Keratinocyte (primary cell): Measurements from ENCODE around the gene SH3D19. TPM values are rescaled to one million over a fixed set of nuclear protein-coding genes. Genes with fewer than 3 reads are reported as not detected.

Experiments
- DNase-seq: peaks from one replicate; pipeline ENCODE4 v3.0.0-alpha.2; 2011; ENCODE audit warnings: low read depth, missing footprints, low spot score
- FAIRE-seq: peaks from 2 replicates; lab custom pipeline; 2011; peaks lifted over from hg19 to GRCh38; lab: Jason Lieb, UNC
- H2AFZ ChIP-seq: 2 replicates; pipeline ENCODE4 v1.6.0; 2012; ENCODE audit warnings: low read length, control low read depth, inconsistent platforms; ENCODE audit not compliant: control insufficient read depth
- H3K27ac ChIP-seq: 2 replicates; pipeline ENCODE4 v1.5.1; 2011; ENCODE audit warnings: low read length; ENCODE audit not compliant: control insufficient read depth, insufficient read depth
- H3K27me3 ChIP-seq: 3 replicates; pipeline ENCODE4 v1.6.0; 2011; ENCODE audit warnings: low read length; ENCODE audit not compliant: control insufficient read depth, insufficient read depth; ENCODE audit errors: extremely low read depth
- H3K36me3 ChIP-seq, 2 experiments: 2 replicates in 1 of 2; 3 replicates in 1 of 2; pipeline ENCODE4 v1.5.1; 2011; ENCODE audit warnings: low read length in 2 of 2, mild to moderate bottlenecking in 1 of 2; ENCODE audit not compliant: control insufficient read depth in 2 of 2, insufficient read depth in 2 of 2; ENCODE audit errors: extremely low read depth in 1 of 2
- H3K4me1 ChIP-seq: 3 replicates; pipeline ENCODE4 v1.5.1; 2011; ENCODE audit warnings: low read length; ENCODE audit not compliant: control insufficient read depth, insufficient read depth; ENCODE audit errors: extremely low read depth
- H3K4me2 ChIP-seq: 3 replicates; pipeline ENCODE4 v1.6.0; 2011; ENCODE audit warnings: low read depth, low read length; ENCODE audit not compliant: control insufficient read depth, insufficient read depth; ENCODE audit errors: extremely low read depth
- H3K4me3 ChIP-seq, 3 experiments: fragments of 200-600 bp in 1 of 3; sonication (generic) in 1 of 3; 2 replicates in 2 of 3; 3 replicates in 1 of 3; pipeline ENCODE4 v1.5.1; 2011 to 2016; ENCODE audit warnings: low read length in 3 of 3, mild to moderate bottlenecking in 3 of 3, control low read depth in 2 of 3, inconsistent platforms in 1 of 3, low read depth in 1 of 3, mixed read lengths in 1 of 3, mixed run types in 1 of 3, moderate library complexity in 1 of 3; ENCODE audit not compliant: control insufficient read depth in 2 of 3, insufficient read depth in 2 of 3; ENCODE audit errors: extremely low read depth in 1 of 3
- H3K79me2 ChIP-seq: 2 replicates; pipeline ENCODE4 v1.6.0; 2012; ENCODE audit warnings: low read length; ENCODE audit not compliant: control insufficient read depth, insufficient read depth
- H3K9ac ChIP-seq: 3 replicates; pipeline ENCODE4 v1.6.0; 2011; ENCODE audit warnings: low read length; ENCODE audit not compliant: control insufficient read depth, insufficient read depth; ENCODE audit errors: extremely low read depth
- H3K9me1 ChIP-seq: 3 replicates; pipeline ENCODE4 v1.6.0; 2011; ENCODE audit warnings: low read length; ENCODE audit not compliant: control insufficient read depth, insufficient read depth; ENCODE audit errors: extremely low read depth
- H3K9me3 ChIP-seq: 2 replicates; pipeline ENCODE4 v1.5.1; 2012; ENCODE audit warnings: low read depth, low read length; ENCODE audit not compliant: control insufficient read depth
- H4K20me1 ChIP-seq: 3 replicates; pipeline ENCODE4 v1.6.0; 2011; ENCODE audit warnings: low read length; ENCODE audit not compliant: control insufficient read depth, insufficient read depth; ENCODE audit errors: extremely low read depth
- CTCF ChIP-seq, 3 experiments: IDR thresholded peaks in 1 of 3; conservative IDR thresholded peaks in 1 of 3; optimal IDR thresholded peaks in 1 of 3; 2 replicates in 2 of 3; 3 replicates in 1 of 3; pipeline versions ENCODE3 to v1.5.1; 2011; ENCODE audit warnings: low read length in 3 of 3, mild to moderate bottlenecking in 3 of 3, moderate library complexity in 2 of 3, control low read depth in 1 of 3, inconsistent platforms in 1 of 3; ENCODE audit not compliant: insufficient read depth in 2 of 3; ENCODE audit errors: extremely low read depth in 1 of 3
- EZH2 ChIP-seq: IDR thresholded peaks from one replicate; pipeline ENCODE4 v1.6.1; 2012; ENCODE audit warnings: inconsistent platforms, mild to moderate bottlenecking, low read length, moderate library complexity
- dilution Hi-C: fragments of 300-500 bp; cut with MboI; formaldehyde crosslinking; loops from one replicate; pipeline ENCODE4 v1.7.0; 2020; ENCODE audit warnings: low sequenced_read_pairs; ENCODE audit not compliant: extremely low pct_ligation_motif_present
- polyA plus RNA-seq, 5 experiments: library from polyadenylated mRNA; depleted of rRNA in 3 of 5; stranded (reverse) in 3 of 5; stranded (forward) in 1 of 5; unstranded in 1 of 5; fragments of >200 nt; gene quantifications; 1 replicate in 1 of 5; 2 replicates in 3 of 5; 3 replicates in 1 of 5; pipeline versions ENCODE4 v1.2.1 to v1.2.3, GENCODE V29; 2011 to 2012; ENCODE audit warnings: missing spikeins in 2 of 5, low read depth in 1 of 5, low replicate concordance in 1 of 5

The SH3D19 gene
- polyA plus RNA-seq, 1 donor (not counting 4 experiments of a cell fraction or from before 2014, with no cell fraction given) = 24.8 TPM

GRCh38 chr4:151347490-151348235, 22.3 kb upstream of the SH3D19 start:
- H3K4me3 ChIP-seq = no peak overlapping the region
- no peaks in the 10 kb centered on the region for H4K20me1 ChIP-seq
- TF ChIP-seq CTCF (optimal IDR thresholded peaks at IDR 0.05 in 1 of 3, IDR thresholded peaks at IDR 0.05 in 1 of 3, conservative IDR thresholded peaks at IDR 0.05 in 1 of 3; ENCODE audit: extremely low read depth in 1 of 3, insufficient read depth in 2 of 3, low read length in 3 of 3) (no peak), EZH2 (no peak)
- no peaks in the 10 kb centered on the region for H3K4me1 ChIP-seq
- dilution Hi-C loops = no loop called here
- no peak overlapping the region for H3K4me2 ChIP-seq
- no peaks in the 10 kb centered on the region for H3K27me3 ChIP-seq
- H3K9me3 ChIP-seq = no peaks in the 10 kb centered on the region
- no peaks in the 10 kb centered on the region for H3K79me2 ChIP-seq
- no peak for FAIRE-seq
- no peak for DNase-seq
- H3K9me1 ChIP-seq = no peaks in the 10 kb centered on the region
- no peak overlapping the region for H3K27ac ChIP-seq
- no peak overlapping the region for H2AFZ ChIP-seq
- no peaks in the 10 kb centered on the region for H3K36me3 ChIP-seq
- H3K9ac ChIP-seq = no peak overlapping the region

GRCh38 chr4:151344948-151345347, 19.5 kb upstream of the SH3D19 start:
- Histone ChIP-seq H3K27me3 (no peaks in the 10 kb centered on the region), H3K4me3 (no peak overlapping the region), H3K36me3 (no peaks in the 10 kb centered on the region), H3K79me2 (no peaks in the 10 kb centered on the region), H3K27ac (no peak overlapping the region), H3K9me3 (no peaks in the 10 kb centered on the region), H3K9ac (no peak overlapping the region), H4K20me1 (no peaks in the 10 kb centered on the region), H3K9me1 (no peaks in the 10 kb centered on the region), H3K4me1 (no peaks in the 10 kb centered on the region), H2AFZ (no peak overlapping the region), H3K4me2 (no peak overlapping the region)
- TF ChIP-seq EZH2 (no peak), CTCF (optimal IDR thresholded peaks at IDR 0.05 in 1 of 3, IDR thresholded peaks at IDR 0.05 in 1 of 3, conservative IDR thresholded peaks at IDR 0.05 in 1 of 3; ENCODE audit: extremely low read depth in 1 of 3, insufficient read depth in 2 of 3, low read length in 3 of 3) (no peak)
- dilution Hi-C loops = no loop called here
- FAIRE-seq = no peak
- DNase-seq = no peak
